SKM-1 (cell line): Measurements from ENCODE around the gene ACER2.
"Not testable (repeated sequence)": the region's sequence is repeated elsewhere in the genome, so short reads cannot be mapped to it uniquely, and the experiment has no call there.

Experiments used
- DNase-seq: peaks from one replicate; lab custom pipeline; 2025; ENCODE audit not compliant: unreplicated experiment; lab: John Stamatoyannopoulos, UW

The ACER2 gene

GRCh38 chr9:19408316-19408692 lies 505 bp upstream of the ACER2 start:
- DNase-seq: no peak

GRCh38 chr9:19409401-19410194 lies 789 bp downstream of the ACER2 start:
- DNase-seq: no peak

- DNase-seq: no peak
Measured at GRCh38 chr9:19410195-19410503, 1.3 kb downstream of the ACER2 start.

GRCh38 chr9:19410594-19410993 lies 1.8 kb downstream of the ACER2 start:
- no peak for DNase-seq

- DNase-seq: no peak
Measured at GRCh38 chr9:19411316-19411715, 2.5 kb downstream of the ACER2 start.

GRCh38 chr9:19413456-19413855 lies 4.6 kb downstream of the ACER2 start:
- DNase-seq: not testable (repeated sequence)

GRCh38 chr9:19416143-19416542 lies 7.3 kb downstream of the ACER2 start:
- no peak for DNase-seq

GRCh38 chr9:19420877-19421276 lies 12.1 kb downstream of the ACER2 start:
- no peak for DNase-seq

- no peak for DNase-seq
Measured at GRCh38 chr9:19423163-19423562, 14.4 kb downstream of the ACER2 start.

GRCh38 chr9:19424176-19424779 lies 15.5 kb downstream of the ACER2 start:
- no peak for DNase-seq

- DNase-seq: no peak
Measured at GRCh38 chr9:19429595-19429994, 20.8 kb downstream of the ACER2 start.

- no peak for DNase-seq
Measured at GRCh38 chr9:19430201-19430760, 21.5 kb downstream of the ACER2 start.

GRCh38 chr9:19431361-19432171 lies 22.8 kb downstream of the ACER2 start:
- no peak for DNase-seq

GRCh38 chr9:19432473-19432872 lies 23.7 kb downstream of the ACER2 start:
- no peak for DNase-seq

- DNase-seq: not testable (repeated sequence)
Measured at GRCh38 chr9:19433729-19434128, 24.9 kb downstream of the ACER2 start.

- DNase-seq: no peak
Measured at GRCh38 chr9:19440376-19440775, 31.6 kb downstream of the ACER2 start.

GRCh38 chr9:19440823-19441580 lies 32.2 kb downstream of the ACER2 start:
- no peak for DNase-seq

- DNase-seq: no peak
Measured at GRCh38 chr9:19441730-19442129, 32.9 kb downstream of the ACER2 start.

GRCh38 chr9:19442240-19442639 lies 33.4 kb downstream of the ACER2 start:
- no peak for DNase-seq

- no peak for DNase-seq
Measured at GRCh38 chr9:19445452-19445851, 36.6 kb downstream of the ACER2 start.

GRCh38 chr9:19446361-19446861 lies 37.6 kb downstream of the ACER2 start:
- no peak for DNase-seq
